ENCODE measurements around the gene PODN. TPM values are rescaled to one million over a fixed set of nuclear protein-coding genes. Genes with fewer than 3 reads are reported as not detected.

The PODN gene
- total and polyA plus RNA-seq, 4 experiments from 2014 or later = not detected

DNA sequence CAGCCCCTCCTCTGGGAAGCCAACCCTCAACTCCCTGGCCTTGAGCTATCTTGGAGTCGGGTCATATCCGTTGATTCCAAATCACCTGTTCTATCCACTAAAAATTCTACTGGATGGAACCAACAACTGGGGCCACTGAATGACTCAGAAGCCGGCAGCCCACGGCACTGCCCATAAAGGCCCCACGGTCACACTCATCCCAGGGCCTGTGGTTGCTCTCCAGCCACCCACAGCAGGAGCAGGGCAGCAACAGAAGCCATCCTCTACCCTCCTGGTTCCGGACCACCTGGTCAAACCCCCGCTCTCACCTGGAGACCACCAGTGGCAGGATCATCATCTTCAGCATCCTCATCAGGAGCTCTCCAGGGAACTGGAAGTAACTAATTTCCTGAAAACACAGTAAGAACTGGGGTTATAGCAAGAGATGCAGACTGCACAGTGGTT is 72.1 kb downstream of the PODN start:
- no peak for DNase-seq
- Mint-ChIP-seq H3K36me3 (peaks cover 0 to 7% of the 10 kb centered on the region in 2 donors), H3K27me3 (no peaks in the 10 kb centered on the region), H3K27ac (no peak overlapping the region), H3K4me1 (no peaks in the 10 kb centered on the region), H3K9me3 (peaks cover 0 to 11% (median 6%) of the 10 kb centered on the region in 8 donors), H3K4me3 (no peak overlapping the region)
- Histone ChIP-seq H3K36me3 (ENCODE audit: insufficient read depth, low read length) (no peaks in the 10 kb centered on the region), H3K27me3 (ENCODE audit: insufficient read depth, low read length) (no peaks in the 10 kb centered on the region), H3K9me3 (ENCODE audit: control insufficient read depth in 1 of 2, low read length in 2 of 2) (peaks cover 0 to 3% of the 10 kb centered on the region in 2 donors), H3K4me3 (ENCODE audit: low read length in 2 of 2) (no peak overlapping the region), H3K27ac (ENCODE audit: low read depth, low read length) (no peak overlapping the region), H3K4me1 (ENCODE audit: insufficient read depth, low read length) (no peaks in the 10 kb centered on the region)
- intact Hi-C loops (cut with micrococcal nuclease) = no loop called here
- POLR2A ChIA-PET (ENCODE audit: partially characterized antibody) = no interaction called here
- CTCF ChIA-PET (ENCODE audit: partially characterized antibody) = no interaction called here

Other genes starting within 250 kb of the PODN start
- gene ZYG11A, start 219.5 kb upstream of the PODN start, total RNA-seq = not detected
- gene ZYG11A, start 219.5 kb upstream of the PODN start, polyA plus RNA-seq = under 1 TPM in 1 of 2 donors, not detected in 1; 0.03 TPM
- gene ECHDC2, start 140.5 kb upstream of the PODN start, total RNA-seq = 100 to 1,000 TPM; 164 to 179 TPM
- 10 to 100 TPM; 23.4 to 44.8 TPM for gene ECHDC2, start 140.5 kb upstream of the PODN start, polyA plus RNA-seq
- 10 to 100 TPM; 49.7 to 52.1 TPM for gene SCP2, start 134.9 kb upstream of the PODN start, total RNA-seq
- gene SCP2, start 134.9 kb upstream of the PODN start, polyA plus RNA-seq = 100 to 1,000 TPM; 145 to 260 TPM
- not detected for gene SLC1A7, start 80.4 kb downstream of the PODN start, total RNA-seq
- not detected for gene SLC1A7, start 80.4 kb downstream of the PODN start, polyA plus RNA-seq
- gene CPT2, start 134.6 kb downstream of the PODN start, total RNA-seq = 10 to 100 TPM; 17.8 to 18.9 TPM
- 10 to 100 TPM; 15.8 to 20.0 TPM for gene CPT2, start 134.6 kb downstream of the PODN start, polyA plus RNA-seq
- gene CZIB, start 158.4 kb downstream of the PODN start, total RNA-seq = 10 to 100 TPM; 82.4 to 82.5 TPM
- 100 to 1,000 TPM in 1 of 2 donors, 10 to 100 TPM in 1; 62.0 to 101 TPM for gene CZIB, start 158.4 kb downstream of the PODN start, polyA plus RNA-seq
- gene MAGOH, start 176.3 kb downstream of the PODN start, total RNA-seq = 10 to 100 TPM; 46.7 to 49.9 TPM
- 100 to 1,000 TPM in 1 of 2 donors, 10 to 100 TPM in 1; 70.3 to 104 TPM for gene MAGOH, start 176.3 kb downstream of the PODN start, polyA plus RNA-seq